HCT116 (cell line): Measurements from ENCODE around the gene FCRL6. TPM values are rescaled to one million over a fixed set of nuclear protein-coding genes. Genes with fewer than 3 reads are reported as not detected.

Experiments used
- ATAC-seq: fragments of 200-7000 bp; cut with Tn5 transposase; 2 replicates; pipeline ENCODE4 v1.9.1; 2020; ENCODE audit warnings: mild to moderate bottlenecking, moderate library complexity
- BruUV-seq: library from RNA; stranded (reverse); fragments of 400-500 nt; replicated peaks from 2 replicates; lab custom pipeline; 2021; lab: Mats Ljungman, UMichigan
- CTCF ChIA-PET: fragments of 300-600 bp; sonication (Branson Sonifier 250); formaldehyde crosslinking; loops from one replicate; lab custom pipeline; 2021; ENCODE audit warnings: antibody characterized with exemption; lab: Charles Lee
- POLR2A ChIA-PET: fragments of 300-600, 350-600 bp; sonication (Branson Sonifier 250); formaldehyde crosslinking; loops from one replicate; lab custom pipeline; 2021; ENCODE audit warnings: antibody characterized with exemption; lab: Charles Lee
- RAD21 ChIA-PET, 2 experiments: fragments of 300-600 bp; sonication (Branson Sonifier 250); formaldehyde crosslinking; loops; one replicate each; lab custom pipeline; 2023; ENCODE audit warnings: low total read pairs in 2 of 2; ENCODE audit not compliant: uncharacterized antibody in 2 of 2, unreplicated experiment in 2 of 2, low non-redundant PET in 1 of 2; lab: Charles Lee
- DNase-seq: peaks from one replicate; pipeline ENCODE4 v3.0.0-alpha.2; 2010; ENCODE audit warnings: low read depth, low spot score
- H2AFZ ChIP-seq: fragments of 200-600 bp; shearing (Covaris generic), sonication (generic); 2 replicates; pipeline ENCODE4 v1.6.1; 2017; ENCODE audit warnings: low read depth, mixed run types, mixed read lengths, antibody characterized with exemption, low read length; ENCODE audit not compliant: poor library complexity, severe bottlenecking
- H3K27ac ChIP-seq: 2 replicates; pipeline ENCODE4 v1.5.1; 2012; ENCODE audit warnings: low read depth, low read length
- H3K27me3 ChIP-seq: fragments of 200-600 bp; sonication (generic); 2 replicates; pipeline ENCODE4 v1.6.1; 2016; ENCODE audit warnings: mixed run types, low read length, mixed read lengths; ENCODE audit not compliant: insufficient read depth
- H3K36me3 ChIP-seq, 2 experiments: fragments of 200-500 bp in 1 of 2; fragments of 200-600 bp in 1 of 2; sonication (Bioruptor generic) in 1 of 2; sonication (generic) in 1 of 2; 2 replicates each; pipeline versions ENCODE4 v1.5.1 to v1.6.1; 2014 to 2016; ENCODE audit warnings: low read length in 2 of 2, inconsistent platforms in 1 of 2, mixed read lengths in 1 of 2, mixed run types in 1 of 2; ENCODE audit not compliant: insufficient read depth in 2 of 2, control insufficient read depth in 1 of 2
- H3K4me1 ChIP-seq, 2 experiments: fragments of 200-600 bp in 1 of 2; sonication (generic) in 1 of 2; 2 replicates each; pipeline versions ENCODE4 v1.5.1 to v1.6.1; 2012 to 2017; ENCODE audit warnings: low read length in 2 of 2, inconsistent platforms in 1 of 2, mild to moderate bottlenecking in 1 of 2, mixed read lengths in 1 of 2, mixed run types in 1 of 2, moderate library complexity in 1 of 2; ENCODE audit not compliant: insufficient read depth in 2 of 2, control insufficient read depth in 1 of 2
- H3K4me2 ChIP-seq: fragments of 200-600 bp; sonication (generic); 2 replicates; pipeline ENCODE4 v1.6.1; 2017; ENCODE audit warnings: mixed run types, low read length, mixed read lengths
- H3K4me3 ChIP-seq, 2 experiments: fragments of 200-600 bp in 1 of 2; sonication (generic) in 1 of 2; replicated peaks in 1 of 2; 2 replicates each; pipeline ENCODE4 v1.5.1; 2011 to 2016; ENCODE audit warnings: low read length in 2 of 2, control low read depth in 1 of 2, low read depth in 1 of 2, mild to moderate bottlenecking in 1 of 2, mixed read lengths in 1 of 2, mixed run types in 1 of 2
- H3K79me2 ChIP-seq: fragments of 200-600 bp; sonication (generic); 2 replicates; pipeline ENCODE4 v1.6.1; 2017; ENCODE audit warnings: mild to moderate bottlenecking, mixed run types, low read length, moderate library complexity, mixed read lengths; ENCODE audit not compliant: insufficient read depth
- H3K9ac ChIP-seq: fragments of 200-600 bp; sonication (generic); 2 replicates; pipeline ENCODE4 v1.6.1; 2016; ENCODE audit warnings: low read length, mixed read lengths
- H3K9me2 ChIP-seq: fragments of 200-600 bp; sonication (generic), shearing (Covaris generic); 2 replicates; pipeline ENCODE4 v1.6.1; 2017; ENCODE audit warnings: mixed run types, mild to moderate bottlenecking, moderate library complexity; ENCODE audit not compliant: insufficient read depth
- H3K9me3 ChIP-seq, 2 experiments: fragments of 200-500 bp in 1 of 2; fragments of 200-600 bp in 1 of 2; sonication (Bioruptor generic) in 1 of 2; sonication (generic) in 1 of 2; 2 replicates each; pipeline ENCODE4 v1.6.1; 2014 to 2017; ENCODE audit warnings: low read length in 2 of 2, mixed read lengths in 2 of 2, inconsistent platforms in 1 of 2, low read depth in 1 of 2, mild to moderate bottlenecking in 1 of 2, mixed run types in 1 of 2, moderate library complexity in 1 of 2; ENCODE audit not compliant: control insufficient read depth in 1 of 2, insufficient read depth in 1 of 2
- H4K20me1 ChIP-seq: fragments of 200-600 bp; sonication (generic), shearing (Covaris generic); 2 replicates; pipeline ENCODE4 v1.6.1; 2017; ENCODE audit warnings: mixed run types, mild to moderate bottlenecking, moderate library complexity; ENCODE audit not compliant: insufficient read depth
- CBX3 ChIP-seq: IDR thresholded peaks from 2 replicates; pipeline ENCODE4 v1.6.1; 2012; ENCODE audit warnings: low read depth
- ELF1 ChIP-seq: IDR thresholded peaks from 2 replicates; pipeline ENCODE4 v1.6.1; 2012; ENCODE audit warnings: low read depth, borderline replicate concordance
- EZH2 ChIP-seq: fragments of 200-600 bp; sonication (generic); IDR thresholded peaks from 2 replicates; pipeline ENCODE4 v1.6.1; 2017; ENCODE audit warnings: antibody characterized with exemption, mixed run types
- FOSL1 ChIP-seq: IDR thresholded peaks from 2 replicates; pipeline ENCODE4 v1.6.1; 2012; ENCODE audit warnings: low read depth
- JUND ChIP-seq: IDR thresholded peaks from 2 replicates; pipeline ENCODE4 v1.6.1; 2012
- RAD21 ChIP-seq: IDR thresholded peaks from 2 replicates; pipeline ENCODE4 v1.6.1; 2012; ENCODE audit warnings: low read depth, mild to moderate bottlenecking
- SP1 ChIP-seq: IDR thresholded peaks from 2 replicates; pipeline ENCODE4 v1.6.1; 2012; ENCODE audit warnings: low read depth
- TCF7L2 ChIP-seq: IDR thresholded peaks from 2 replicates; pipeline ENCODE4 v1.7.0; 2011; ENCODE audit warnings: borderline replicate concordance, inconsistent platforms; ENCODE audit not compliant: insufficient read depth, insufficient read length; ENCODE audit errors: extremely low read depth
- YY1 ChIP-seq: IDR thresholded peaks from 2 replicates; pipeline ENCODE4 v1.6.1; 2011; ENCODE audit warnings: low read length, low read depth, moderate library complexity, mild to moderate bottlenecking; ENCODE audit not compliant: insufficient replicate concordance; ENCODE audit errors: extremely low read depth
- ZFX ChIP-seq: fragments of 450-650 bp; IDR thresholded peaks from 2 replicates; pipeline ENCODE4 v1.6.1; 2017
- ZNF274 ChIP-seq: fragments of 200-500 bp; sonication (Bioruptor generic); IDR thresholded peaks from 2 replicates; pipeline ENCODE4 v1.6.1; 2014; ENCODE audit warnings: mild to moderate bottlenecking, low read depth, low read length, inconsistent platforms
- intact Hi-C: fragments of 100-400 bp; cut with micrococcal nuclease; formaldehyde crosslinking; loops from 2 replicates; pipeline ENCODE4 v1.10.0; 2022
- total RNA-seq: library from RNA; stranded (reverse); gene quantifications from one replicate; pipeline ENCODE4 v1.2.1, GENCODE V29; 2021; ENCODE audit not compliant: unreplicated experiment
- TF ChIP-seq, protein P1 (sequence below): IDR thresholded peaks from 2 replicates; pipeline ENCODE4 v1.6.1; 2012
- TF ChIP-seq, protein P2 (sequence below): IDR thresholded peaks from 2 replicates; pipeline ENCODE4 v1.6.1; 2012

Gene FCRL6
- total RNA-seq, 1 experiment from 2014 or later: not detected

DNA sequence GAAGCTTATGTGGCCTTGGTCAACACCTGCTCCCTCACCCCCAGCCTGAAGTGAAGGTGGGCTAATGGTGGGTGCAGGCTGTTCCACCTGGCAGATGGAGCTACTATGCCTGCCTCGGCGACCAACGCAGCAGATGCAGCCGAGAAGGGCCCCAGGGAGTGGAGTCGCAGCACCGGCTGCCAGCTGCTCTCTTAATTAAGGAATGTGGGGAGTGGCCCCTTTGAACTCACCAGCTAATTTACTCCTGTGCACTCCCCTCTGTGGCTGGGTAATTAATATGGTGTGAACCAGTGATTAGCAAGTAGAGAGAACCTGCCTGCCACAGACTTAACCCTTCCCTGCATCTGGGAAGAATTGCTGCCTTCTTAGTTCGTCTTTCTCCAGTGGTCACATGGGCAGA is 21.2 kb downstream of the FCRL6 start:
- no peaks in the 10 kb centered on the region for H4K20me1 ChIP-seq
- H3K4me2 ChIP-seq: no peak overlapping the region
- ATAC-seq: no peak
- H3K9me2 ChIP-seq: no peaks in the 10 kb centered on the region
- no peak overlapping the region for H3K27ac ChIP-seq
- POLR2A ChIA-PET: no interaction called here
- H3K9me3 ChIP-seq: no peaks in the 10 kb centered on the region
- CTCF ChIA-PET: no interaction called here
- RAD21 ChIA-PET: no interaction called here
- no peak for DNase-seq
- intact Hi-C loops: no loop called here
- H3K36me3 ChIP-seq: no peaks in the 10 kb centered on the region
- TF ChIP-seq YY1 (no peak), EZH2 (no peak), ZNF274 (no peak), TCF7L2 (no peak), CBX3 (no peak), FOSL1 (no peak), SP1 (no peak), JUND (no peak), ELF1 (no peak), RAD21 (no peak), ZFX (no peak)
- TF ChIP-seq, protein P1, sequence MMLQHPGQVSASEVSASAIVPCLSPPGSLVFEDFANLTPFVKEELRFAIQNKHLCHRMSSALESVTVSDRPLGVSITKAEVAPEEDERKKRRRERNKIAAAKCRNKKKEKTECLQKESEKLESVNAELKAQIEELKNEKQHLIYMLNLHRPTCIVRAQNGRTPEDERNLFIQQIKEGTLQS: no peak
- TF ChIP-seq, protein P2, sequence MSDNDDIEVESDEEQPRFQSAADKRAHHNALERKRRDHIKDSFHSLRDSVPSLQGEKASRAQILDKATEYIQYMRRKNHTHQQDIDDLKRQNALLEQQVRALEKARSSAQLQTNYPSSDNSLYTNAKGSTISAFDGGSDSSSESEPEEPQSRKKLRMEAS: no peak
- TF ChIP-seq, all 23 proteins: peak for 0
- no TSS peak for BruUV-seq
- no peak overlapping the region for H3K9ac ChIP-seq
- H3K4me3 ChIP-seq: no peak overlapping the region
- no peak overlapping the region for H2AFZ ChIP-seq
- no peaks in the 10 kb centered on the region for H3K79me2 ChIP-seq
- no peaks in the 10 kb centered on the region for H3K4me1 ChIP-seq
- peaks cover 21% of the 10 kb centered on the region; the same call in 1 of the 2 replicates for H3K27me3 ChIP-seq
